K562 (cell line): Measurements from ENCODE around the gene SLC26A1. TPM values are rescaled to one million over a fixed set of nuclear protein-coding genes. Genes with fewer than 3 reads are reported as not detected.

Experiments
- ATAC-seq: fragments of 200-7000 bp; cut with Tn5 transposase; 3 replicates; pipeline ENCODE4 v1.9.1; 2020; ENCODE audit warnings: moderate library complexity
- BruUV-seq: library from RNA; stranded (reverse); fragments of 400-500 nt; replicated peaks from 2 replicates; lab custom pipeline; 2021; lab: Mats Ljungman, UMichigan
- CTCF ChIA-PET: fragments of 300-600 bp; formaldehyde crosslinking; extraction: SDS; loops from one replicate; lab custom pipeline; 2021; ENCODE audit warnings: low intra/inter-chr PET ratio; lab: Yijun Ruan, JAX
- POLR2A ChIA-PET: fragments of 300-600, 350-650 bp; sonication (Branson Sonifier 250); formaldehyde crosslinking; extraction: SDS; loops from one replicate; lab custom pipeline; 2021; ENCODE audit warnings: antibody characterized with exemption, inconsistent platforms; lab: Yijun Ruan, JAX
- DNase-seq, 4 experiments: peaks; one replicate each; pipeline versions ENCODE4 v3.0.0 to v3.0.0-alpha.2; 2011 to 2018; ENCODE audit warnings: low spot score in 3 of 4, mixed read lengths in 3 of 4; ENCODE audit errors: extremely low read depth in 1 of 4
- FAIRE-seq: peaks from 2 replicates; lab custom pipeline; 2011; peaks lifted over from hg19 to GRCh38; lab: Jason Lieb, UNC
- H2AFZ ChIP-seq: 2 replicates; pipeline ENCODE4 v1.6.0; 2011; ENCODE audit warnings: low read depth, low read length, control low read depth, inconsistent platforms
- H3K27ac ChIP-seq: fragments of 200-600 bp; 3 replicates; pipeline ENCODE4 v1.8.0; 2011; ENCODE audit warnings: low read depth, mild to moderate bottlenecking, control low read depth, inconsistent platforms, low read length, moderate library complexity, mixed read lengths; ENCODE audit errors: extremely low read depth
- H3K27me3 ChIP-seq, 2 experiments: fragments of 300-600 bp in 1 of 2; 2 replicates in 1 of 2; 3 replicates in 1 of 2; pipeline versions ENCODE4 v1.6.0 to v1.8.0; 2011; ENCODE audit warnings: inconsistent platforms in 2 of 2, low read length in 2 of 2, mild to moderate bottlenecking in 1 of 2, mixed read lengths in 1 of 2, moderate library complexity in 1 of 2; ENCODE audit not compliant: control insufficient read depth in 2 of 2, insufficient read depth in 2 of 2
- H3K36me3 ChIP-seq: fragments of 300-600 bp; 3 replicates; pipeline ENCODE4 v1.8.0; 2011; ENCODE audit warnings: mild to moderate bottlenecking, low read length, inconsistent platforms; ENCODE audit not compliant: control insufficient read depth, insufficient read depth
- H3K4me1 ChIP-seq, 2 experiments: fragments of 200-600 bp in 1 of 2; replicated peaks in 1 of 2; 2 replicates in 1 of 2; 3 replicates in 1 of 2; pipeline versions ENCODE4 v1.5.1 to v1.8.0; 2011; ENCODE audit warnings: inconsistent platforms in 2 of 2, low read length in 2 of 2, mild to moderate bottlenecking in 1 of 2, mixed read lengths in 1 of 2, moderate library complexity in 1 of 2; ENCODE audit not compliant: control insufficient read depth in 2 of 2, insufficient read depth in 2 of 2
- H3K4me2 ChIP-seq: 2 replicates; pipeline ENCODE4 v1.6.1; 2011; ENCODE audit warnings: low read length, control low read depth, inconsistent platforms, mixed read lengths; ENCODE audit not compliant: insufficient read depth
- H3K4me3 ChIP-seq: fragments of 200-600 bp; sonication (generic), shearing (Covaris generic); 2 replicates; pipeline ENCODE4 v1.5.1; 2016; ENCODE audit warnings: control low read depth, inconsistent platforms
- H3K79me2 ChIP-seq: fragments of 200-600 bp; 3 replicates; pipeline ENCODE4 v1.8.0; 2011; ENCODE audit warnings: low read length, inconsistent platforms; ENCODE audit not compliant: control insufficient read depth, insufficient read depth
- H3K9ac ChIP-seq, 2 experiments: 2 replicates each; pipeline versions ENCODE4 v1.6.0 to v1.6.1; 2011; ENCODE audit warnings: low read depth in 2 of 2, low read length in 2 of 2, control low read depth in 1 of 2, inconsistent platforms in 1 of 2, mild to moderate bottlenecking in 1 of 2, mixed read lengths in 1 of 2; ENCODE audit not compliant: insufficient read depth in 1 of 2
- H3K9me1 ChIP-seq: one replicate; pipeline ENCODE4 v1.6.0; 2011; ENCODE audit warnings: inconsistent platforms, mild to moderate bottlenecking, low read length, moderate library complexity; ENCODE audit not compliant: control insufficient read depth, insufficient read depth
- H3K9me3 ChIP-seq: replicated peaks from 2 replicates; pipeline ENCODE4 v1.5.1; 2011; ENCODE audit warnings: low read depth, low read length, inconsistent platforms; ENCODE audit not compliant: control insufficient read depth, insufficient read depth
- H4K20me1 ChIP-seq: replicated peaks from 2 replicates; pipeline ENCODE4 v1.6.1; 2011; ENCODE audit warnings: low read length, inconsistent platforms, mixed read lengths; ENCODE audit not compliant: control insufficient read depth, insufficient read depth
- CREB3 ChIP-seq: fragments of 450-650 bp; conservative IDR thresholded peaks from 2 replicates; pipeline ENCODE4 v1.6.1; 2016; ENCODE audit warnings: missing genetic modification characterization, low read depth, mild to moderate bottlenecking, missing compliant biosample characterization, moderate library complexity
- EGR1 ChIP-seq: fragments of 450-650 bp; conservative IDR thresholded peaks from 2 replicates; pipeline ENCODE4 v1.6.1; 2017; ENCODE audit warnings: mild to moderate bottlenecking
- ESRRB ChIP-seq: fragments of 250-450 bp; sonication (Bioruptor Pico); IDR thresholded peaks from 2 replicates; pipeline ENCODE4 v1.5.0; 2020; ENCODE audit warnings: mild to moderate bottlenecking, moderate library complexity, borderline replicate concordance
- JUNB ChIP-seq: fragments of 450-650 bp; formaldehyde crosslinking; conservative IDR thresholded peaks from 2 replicates; pipeline ENCODE4 v1.4.0; 2020; ENCODE audit warnings: mild to moderate bottlenecking
- NR2C1 ChIP-seq, 2 experiments: fragments of 450-650 bp; IDR thresholded peaks; 2 replicates each; pipeline ENCODE4 v1.6.1; 2017; ENCODE audit warnings: mild to moderate bottlenecking in 2 of 2, antibody characterized with exemption in 1 of 2, inconsistent platforms in 1 of 2, missing compliant biosample characterization in 1 of 2, missing genetic modification characterization in 1 of 2
- NR4A1 ChIP-seq, 2 experiments: fragments of 250-450 bp in 1 of 2; fragments of 450-650 bp in 1 of 2; sonication (Bioruptor Pico) in 1 of 2; IDR thresholded peaks; 2 replicates each; pipeline versions ENCODE4 v1.4.0 to v1.6.1; 2016 to 2020; ENCODE audit warnings: mild to moderate bottlenecking in 2 of 2, missing compliant biosample characterization in 1 of 2, missing genetic modification characterization in 1 of 2, moderate library complexity in 1 of 2
- PCBP1 ChIP-seq: fragments of 200-400 bp; formaldehyde crosslinking; IDR thresholded peaks from 2 replicates; pipeline ENCODE4 v1.6.1; 2018; ENCODE audit warnings: mild to moderate bottlenecking, low read depth, low read length; ENCODE audit not compliant: poor library complexity, severe bottlenecking
- POLR2A ChIP-seq: fragments of 450-650 bp; conservative IDR thresholded peaks from 2 replicates; pipeline ENCODE4 v1.6.1; 2016
- RUNX1 ChIP-seq: sonication (generic); IDR thresholded peaks from 2 replicates; pipeline ENCODE4 v1.6.1; 2016; ENCODE audit warnings: antibody characterized with exemption, low read depth
- TFAP4 ChIP-seq: sonication (generic); formaldehyde crosslinking; IDR thresholded peaks from 2 replicates; pipeline ENCODE4 v1.8.0; 2022; ENCODE audit warnings: missing genetic modification reagents, mild to moderate bottlenecking, moderate library complexity, borderline replicate concordance
- TRIM28 ChIP-seq: fragments of 450-650 bp; IDR thresholded peaks from 2 replicates; pipeline ENCODE4 v1.6.1; 2017
- ZBTB7A ChIP-seq: IDR thresholded peaks from 2 replicates; pipeline ENCODE4 v1.6.1; 2011; ENCODE audit warnings: low read depth, mild to moderate bottlenecking, low read length, moderate library complexity, borderline replicate concordance; ENCODE audit not compliant: control insufficient read depth
- ZNF280A ChIP-seq: fragments of 450-650 bp; IDR thresholded peaks from 2 replicates; pipeline ENCODE4 v1.6.1; 2018; ENCODE audit warnings: mild to moderate bottlenecking, low read depth; ENCODE audit not compliant: partially characterized antibody
- ZNF589 ChIP-seq: fragments of 200-800 bp; sonication (Bioruptor generic); IDR thresholded peaks from 2 replicates; pipeline ENCODE4 v1.6.1; 2016; ENCODE audit warnings: low read depth, missing genetic modification characterization, missing compliant biosample characterization
- WGBS: fragments of 100-300 bp; shearing (Covaris generic); methylation state at CpG from one replicate; pipeline ENCODE4 v1.1.6; 2016; ENCODE audit warnings: low coverage, mixed read lengths; ENCODE audit not compliant: insufficient coverage; ENCODE audit errors: missing lambda C conversion rate; 5-methylcytosine and 5-hydroxymethylcytosine counted together
- in situ Hi-C: fragments of 300-500 bp; cut with MboI; formaldehyde crosslinking; loops from 4 replicates; pipeline ENCODE4 v1.15.0; 2018; ENCODE audit warnings: inconsistent platforms, mixed read lengths
- intact Hi-C: fragments of 100-400 bp; cut with micrococcal nuclease; formaldehyde crosslinking; loops from 2 replicates; pipeline ENCODE4 v1.14.2; 2022
- polyA plus RNA-seq, 8 experiments: library from polyadenylated mRNA; depleted of rRNA in 4 of 8; stranded (reverse) in 5 of 8; unstranded in 3 of 8; fragments of >200 nt; fragmentation: Nextera tagmentation in 2 of 8; fragmentation: Illumina TruSeq in 1 of 8; extraction: Ambion mirVana in 2 of 8; extraction: Trizol in 1 of 8; gene quantifications; 2 replicates each; pipeline versions ENCODE4 v1.2.1 to v1.2.3, GENCODE V29; 2011 to 2014; ENCODE audit warnings: inconsistent platforms in 1 of 8, missing spikeins in 1 of 8
- total RNA-seq, 7 experiments: library from RNA; depleted of rRNA in 6 of 7; stranded (reverse); fragments of >200 nt in 6 of 7; fragmentation: Illumina TruSeq in 2 of 7; extraction: Trizol in 2 of 7; gene quantifications; 2 replicates each; pipeline versions ENCODE4 v1.2.1 to v1.2.3, GENCODE V29; 2011 to 2021; ENCODE audit warnings: low replicate concordance in 1 of 7

SLC26A1 gene
- total and polyA plus RNA-seq, 9 of the 15 experiments (the other 6 are each of a cell fraction or from before 2014, with no cell fraction given) = 0.11 to 4.2 (median 0.95) TPM

- Histone ChIP-seq H3K9me1 (no peaks in the 10 kb centered on the region), H3K79me2 (no peaks in the 10 kb centered on the region), H3K27ac (peak overlapping the region; percentile 88), H2AFZ (peak overlapping the region; percentile 93), H4K20me1 (no peaks in the 10 kb centered on the region), H3K9me3 (no peaks in the 10 kb centered on the region), H3K4me1 (peaks cover 50 to 88% of the 10 kb centered on the region in 2 experiments), H3K4me3 (no peak overlapping the region), H3K36me3 (no peaks in the 10 kb centered on the region), H3K4me2 (peak overlapping the region; percentile 32), H3K9ac (peak overlapping the region; percentile 53 to 89), H3K27me3 (no peaks in the 10 kb centered on the region)
- in situ Hi-C loops = no loop called here
- intact Hi-C loops = loop anchor here (10.0 kb wide), 1 partner anchor 45 kb away; the partner anchor contains the start of gene SLC26A1
- DNase-seq = peak; percentile 77 to 81 (median 77)
- POLR2A ChIA-PET = interaction anchor here (1.7 kb wide), 1 partner anchor 23 kb away, joined by 7 read pairs; no protein-coding TSS in a partner anchor
- 38% methylated on average over 20 of the region's 20 CpGs for WGBS
- peak; percentile 82 for ATAC-seq
- CTCF ChIA-PET = no interaction called here
- FAIRE-seq = peak; percentile 80
- no TSS peak for BruUV-seq
- TF ChIP-seq EGR1 (peak; percentile 42; the same call in 1 of the 2 replicates), PCBP1 (peak; percentile 47), TFAP4 (CRISPR knock-in tag) (peak; percentile 35; the same call in 1 of the 2 replicates), ESRRB (CRISPR knock-in tag) (no peak), CREB3 (tag) (0 out of 2 replicates have a peak, but pooled peaks have one; percentile 44), RUNX1 (no peak), JUNB (CRISPR knock-in tag) (no peak), POLR2A (peak; percentile 30; the same call in 1 of the 2 replicates), ZBTB7A (peak; percentile 26; the same call in 1 of the 2 replicates), TRIM28 (no peak), ZNF589 (CRISPR knock-in tag) (peak; percentile 53; the same call in 1 of the 2 replicates), NR2C1 (IDR thresholded peaks at IDR 0.05) (no peak), NR2C1 (tag; IDR thresholded peaks at IDR 0.05) (0 out of 2 replicates have a peak, but pooled peaks have one; percentile 30), NR4A1 (CRISPR knock-in tag; IDR thresholded peaks at IDR 0.05) (no peak), NR4A1 (tag; IDR thresholded peaks at IDR 0.05) (0 out of 2 replicates have a peak, but pooled peaks have one; percentile 24), ZNF280A (no peak)
Observed at GRCh38 chr4:1039493-1040343, 46.5 kb upstream of the SLC26A1 start.
